ENCODE results near the gene PARP3.

PARP3 gene

GRCh38 chr3:51961011-51961410 is 18.8 kb downstream of the PARP3 start:
- Histone ChIP-seq H3K27ac (no peak overlapping the region), H3K4me1 (peaks cover 0 to 34% (median 23%) of the 10 kb centered on the region in 4 donors)
- intact Hi-C loops (cut with DNase I; ENCODE audit: low total_unique reads) = no loop called here

GRCh38 chr3:51961602-51962569 is 19.7 kb downstream of the PARP3 start:
- Histone ChIP-seq H3K4me3 (no peak overlapping the region), H3K4me1 (peaks cover 0 to 36% (median 24%) of the 10 kb centered on the region in 4 donors), H3K36me3 (peaks cover 0 to 44% (median 27%) of the 10 kb centered on the region in 3 donors), H3K27me3 (no peaks in the 10 kb centered on the region), H3K9me3 (no peaks in the 10 kb centered on the region), H3K27ac (no peak overlapping the region)
- no peak for TF ChIP-seq CTCF (IDR thresholded peaks at IDR 0.05)
- intact Hi-C loops (cut with DNase I; ENCODE audit: low total_unique reads) = no loop called here
- no peak for DNase-seq

More at GRCh38 chr3:51961011-51961410, 18.8 kb downstream of the PARP3 start:
- Histone ChIP-seq H3K4me3 (no peak overlapping the region), H3K27me3 (no peaks in the 10 kb centered on the region), H3K9me3 (no peaks in the 10 kb centered on the region), H3K36me3 (peaks cover 0 to 44% (median 27%) of the 10 kb centered on the region in 3 donors)
- no peak for TF ChIP-seq CTCF (IDR thresholded peaks at IDR 0.05)
- DNase-seq = no peak

GRCh38 chr3:51962854-51963530 is 20.8 kb downstream of the PARP3 start:
- H3K9me3 ChIP-seq = no peaks in the 10 kb centered on the region
- intact Hi-C loops (cut with DNase I; ENCODE audit: low total_unique reads) = no loop called here
- no peak overlapping the region for H3K27ac ChIP-seq
- DNase-seq = no peak
- no peak overlapping the region for H3K4me3 ChIP-seq
- H3K4me1 ChIP-seq = peaks cover 0 to 41% (median 27%) of the 10 kb centered on the region in 4 donors
- H3K36me3 ChIP-seq = peaks cover 0 to 35% (median 27%) of the 10 kb centered on the region in 3 donors
- H3K27me3 ChIP-seq = no peaks in the 10 kb centered on the region
- TF ChIP-seq CTCF (IDR thresholded peaks at IDR 0.05) = no peak

GRCh38 chr3:51963951-51964451 is 21.8 kb downstream of the PARP3 start:
- Histone ChIP-seq H3K27ac (no peak overlapping the region), H3K4me1 (peaks cover 0 to 49% (median 32%) of the 10 kb centered on the region in 4 donors), H3K27me3 (no peaks in the 10 kb centered on the region), H3K4me3 (no peak overlapping the region), H3K9me3 (no peaks in the 10 kb centered on the region), H3K36me3 (peaks cover 0 to 25% (median 21%) of the 10 kb centered on the region in 3 donors)
- TF ChIP-seq CTCF (IDR thresholded peaks at IDR 0.05) = no peak
- DNase-seq = no peak
- intact Hi-C loops (cut with DNase I; ENCODE audit: low total_unique reads) = no loop called here

GRCh38 chr3:51964521-51964920 is 22.4 kb downstream of the PARP3 start:
- DNase-seq = no peak
- H3K4me3 ChIP-seq = no peak overlapping the region
- TF ChIP-seq CTCF (IDR thresholded peaks at IDR 0.05) = no peak
- intact Hi-C loops (cut with DNase I; ENCODE audit: low total_unique reads) = no loop called here
- H3K27me3 ChIP-seq = no peaks in the 10 kb centered on the region
- no peaks in the 10 kb centered on the region for H3K9me3 ChIP-seq
- no peak overlapping the region for H3K27ac ChIP-seq
- peaks cover 0 to 49% (median 32%) of the 10 kb centered on the region in 4 donors for H3K4me1 ChIP-seq
- peaks cover 0 to 20% (median 16%) of the 10 kb centered on the region in 3 donors for H3K36me3 ChIP-seq
